Suprapubic skin (tissue), 4 donors: Measurements from ENCODE around the gene ZNF865. TPM values are rescaled to one million over a fixed set of nuclear protein-coding genes. Genes with fewer than 3 reads are reported as not detected.

ENCODE experiments used
- DNase-seq, 2 donors: peaks; one replicate each; pipeline ENCODE4 v3.0.0-alpha.2; 2019; ENCODE audit warnings: low spot score in 2 of 2
- H3K27ac ChIP-seq: fragments of 200-600 bp; sonication (generic); one replicate; pipeline ENCODE4 v1.5.1; 2019
- H3K27me3 ChIP-seq: fragments of 200-600 bp; sonication (generic); one replicate; pipeline ENCODE4 v1.5.1; 2019
- H3K36me3 ChIP-seq: fragments of 200-600 bp; sonication (generic); one replicate; pipeline ENCODE4 v1.5.1; 2019
- H3K4me1 ChIP-seq: fragments of 200-600 bp; sonication (generic); one replicate; pipeline ENCODE4 v1.5.1; 2019
- H3K4me3 ChIP-seq: fragments of 200-600 bp; sonication (generic); one replicate; pipeline ENCODE4 v1.5.1; 2019; ENCODE audit warnings: mild to moderate bottlenecking
- H3K9me3 ChIP-seq: fragments of 200-600 bp; sonication (generic); one replicate; pipeline ENCODE4 v1.5.1; 2019
- EP300 ChIP-seq: sonication (generic); formaldehyde crosslinking; IDR thresholded peaks from one replicate; pipeline ENCODE4 v1.6.1; 2017; ENCODE audit warnings: antibody characterized with exemption
- POLR2A ChIP-seq, 2 donors: fragments of 450-650 bp; IDR thresholded peaks; one replicate each; pipeline ENCODE4 v1.6.1; 2017; ENCODE audit warnings: antibody characterized with exemption in 2 of 2, mild to moderate bottlenecking in 2 of 2, moderate library complexity in 2 of 2
- POLR2AphosphoS5 ChIP-seq, 3 donors: sonication (generic); formaldehyde crosslinking; IDR thresholded peaks; one replicate each; pipeline ENCODE4 v1.6.1; 2017; ENCODE audit warnings: antibody characterized with exemption in 3 of 3
- WGBS: methylation state at CpG from one replicate; pipeline ENCODE4 v1.1.5; 2018; 5-methylcytosine and 5-hydroxymethylcytosine counted together
- total RNA-seq, 4 donors: library from RNA; depleted of rRNA; stranded (reverse); fragments of >200 nt; gene quantifications; one replicate each; pipeline ENCODE4 v1.1.0, GENCODE V29; 2016
- TF ChIP-seq, protein P1 (sequence below), 2 donors: fragments of 200-600 bp in 1 of 2; fragments of 450-650 bp in 1 of 2; sonication (generic) in 1 of 2; IDR thresholded peaks; one replicate each; pipeline ENCODE4 v1.5.1; 2016 to 2019; ENCODE audit warnings: antibody characterized with exemption in 2 of 2, mild to moderate bottlenecking in 1 of 2, moderate library complexity in 1 of 2

The ZNF865 gene
- total RNA-seq, 4 donors from 2014 or later: 7.6 to 14.2 (median 9.9) TPM

DNA sequence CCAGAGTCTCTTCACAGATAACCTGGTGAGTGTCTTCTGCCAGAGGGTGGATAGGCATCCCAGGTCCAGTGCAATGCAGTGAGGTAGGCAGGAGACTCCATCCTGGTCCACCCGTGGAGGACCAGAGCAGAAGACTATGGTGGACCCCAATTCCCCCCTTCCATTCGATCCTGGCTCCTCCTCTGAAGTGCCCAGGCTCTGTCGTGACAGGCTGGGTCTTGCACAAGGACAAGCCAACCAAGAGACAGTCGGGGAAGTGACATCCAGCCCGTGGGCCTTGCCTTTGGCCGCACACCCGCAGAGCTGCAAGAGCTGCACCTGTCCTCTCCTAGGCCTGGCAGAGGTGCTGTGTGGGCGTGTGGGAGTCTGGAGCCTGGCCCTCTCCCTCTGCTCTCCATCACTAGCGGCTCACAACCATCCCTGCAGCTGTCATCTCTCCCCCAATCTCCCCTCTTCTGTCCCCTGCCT, 15.8 kb downstream of the ZNF865 start:
- WGBS: 77% methylated on average over 4 of the region's 9 CpGs

DNA sequence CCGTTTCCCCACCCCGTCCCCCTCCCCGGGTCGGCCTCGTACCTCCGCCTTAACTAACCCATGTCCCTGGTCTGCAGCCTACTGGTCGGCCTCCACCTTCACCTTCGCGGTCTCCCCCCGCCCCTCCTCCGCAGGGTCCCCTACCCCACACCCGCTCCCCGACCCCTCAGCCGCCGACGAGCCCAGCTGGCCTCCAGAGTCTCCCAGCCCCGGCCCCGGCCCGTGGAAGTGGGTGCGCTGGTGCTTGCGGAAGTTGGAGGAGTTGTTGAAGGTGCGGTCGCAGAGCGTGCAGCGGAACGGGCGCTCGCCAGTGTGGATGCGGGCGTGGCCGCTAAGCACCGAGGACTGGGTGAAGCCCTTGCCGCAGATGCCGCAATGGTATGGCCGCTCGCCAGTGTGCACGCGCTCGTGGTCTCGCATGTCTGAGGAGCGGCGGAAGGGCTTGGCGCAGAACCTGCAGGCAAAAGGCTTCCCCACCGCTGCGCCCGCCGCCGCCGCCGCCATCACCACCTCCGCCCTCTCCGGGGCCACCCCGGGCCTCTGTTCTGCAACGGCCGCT, 16.3 kb downstream of the ZNF865 start:
- Histone ChIP-seq H3K36me3 (peaks cover 26% of the 10 kb centered on the region), H3K4me3 (no peak overlapping the region), H3K27ac (no peak overlapping the region), H3K9me3 (no peaks in the 10 kb centered on the region), H3K27me3 (no peaks in the 10 kb centered on the region), H3K4me1 (peaks cover 16% of the 10 kb centered on the region)
- TF ChIP-seq POLR2AphosphoS5 (IDR thresholded peaks at IDR 0.05) (no peak), POLR2A (IDR thresholded peaks at IDR 0.05) (no peak), EP300 (no peak)
- TF ChIP-seq, protein P1, sequence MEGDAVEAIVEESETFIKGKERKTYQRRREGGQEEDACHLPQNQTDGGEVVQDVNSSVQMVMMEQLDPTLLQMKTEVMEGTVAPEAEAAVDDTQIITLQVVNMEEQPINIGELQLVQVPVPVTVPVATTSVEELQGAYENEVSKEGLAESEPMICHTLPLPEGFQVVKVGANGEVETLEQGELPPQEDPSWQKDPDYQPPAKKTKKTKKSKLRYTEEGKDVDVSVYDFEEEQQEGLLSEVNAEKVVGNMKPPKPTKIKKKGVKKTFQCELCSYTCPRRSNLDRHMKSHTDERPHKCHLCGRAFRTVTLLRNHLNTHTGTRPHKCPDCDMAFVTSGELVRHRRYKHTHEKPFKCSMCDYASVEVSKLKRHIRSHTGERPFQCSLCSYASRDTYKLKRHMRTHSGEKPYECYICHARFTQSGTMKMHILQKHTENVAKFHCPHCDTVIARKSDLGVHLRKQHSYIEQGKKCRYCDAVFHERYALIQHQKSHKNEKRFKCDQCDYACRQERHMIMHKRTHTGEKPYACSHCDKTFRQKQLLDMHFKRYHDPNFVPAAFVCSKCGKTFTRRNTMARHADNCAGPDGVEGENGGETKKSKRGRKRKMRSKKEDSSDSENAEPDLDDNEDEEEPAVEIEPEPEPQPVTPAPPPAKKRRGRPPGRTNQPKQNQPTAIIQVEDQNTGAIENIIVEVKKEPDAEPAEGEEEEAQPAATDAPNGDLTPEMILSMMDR (IDR thresholded peaks at IDR 0.05): no peak
- WGBS: 95% methylated on average over 29 of the region's 55 CpGs
- DNase-seq: peak in 1 of 2 donors; percentile 67

More for the DNA sequence above, 15.8 kb downstream of the ZNF865 start:
- Histone ChIP-seq H3K9me3 (no peaks in the 10 kb centered on the region), H3K27me3 (no peaks in the 10 kb centered on the region), H3K27ac (no peak overlapping the region), H3K36me3 (peaks cover 31% of the 10 kb centered on the region), H3K4me1 (peaks cover 16% of the 10 kb centered on the region), H3K4me3 (no peak overlapping the region)
- TF ChIP-seq POLR2A (IDR thresholded peaks at IDR 0.05) (no peak), POLR2AphosphoS5 (IDR thresholded peaks at IDR 0.05) (no peak), EP300 (no peak)
- TF ChIP-seq, protein P1 (IDR thresholded peaks at IDR 0.05): no peak
- DNase-seq: peak in 1 of 2 donors; percentile 68

DNA sequence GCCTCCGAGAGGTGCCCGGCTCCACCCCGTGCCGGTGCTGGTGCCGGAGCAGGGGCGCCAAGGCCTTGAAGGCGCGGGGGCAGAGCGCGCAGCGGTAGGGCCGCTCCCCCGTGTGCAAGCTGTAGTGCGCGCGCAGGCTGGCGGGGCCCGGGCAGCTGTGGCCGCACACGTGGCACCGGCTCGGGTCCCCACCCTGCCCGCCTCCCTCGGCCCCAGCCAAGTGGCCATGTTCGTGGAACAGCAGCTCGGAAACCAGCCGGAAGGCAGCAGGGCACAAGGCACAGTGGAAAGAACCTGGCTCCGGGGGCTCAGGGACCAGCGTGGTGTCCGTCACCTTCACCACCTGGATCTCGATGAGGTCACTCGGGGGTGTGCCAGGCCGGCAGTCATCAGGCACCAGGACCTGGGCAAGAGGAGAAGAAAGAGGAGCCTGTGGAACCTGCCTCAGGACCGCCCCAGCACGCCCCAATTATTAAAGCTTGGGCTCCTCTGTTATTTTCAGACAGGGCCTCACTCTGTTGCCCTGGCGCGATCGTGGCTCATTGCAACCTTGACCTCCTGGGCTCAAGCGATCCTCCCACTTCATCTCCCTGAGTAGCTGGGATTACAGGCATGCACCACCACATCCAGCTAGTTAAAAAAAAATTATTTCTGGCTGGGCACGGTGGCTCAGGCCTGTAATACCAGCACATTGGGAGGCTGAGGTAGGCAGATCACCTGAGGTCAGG, 17.0 kb downstream of the ZNF865 start:
- H3K36me3 ChIP-seq: peaks cover 19% of the 10 kb centered on the region
- no peaks in the 10 kb centered on the region for H3K9me3 ChIP-seq
- DNase-seq: peak in 1 of 2 donors; percentile 67
- TF ChIP-seq, protein P1 (IDR thresholded peaks at IDR 0.05): no peak
- TF ChIP-seq EP300 (no peak), POLR2A (IDR thresholded peaks at IDR 0.05) (no peak), POLR2AphosphoS5 (IDR thresholded peaks at IDR 0.05) (no peak)
- 87% methylated on average over 21 of the region's 40 CpGs for WGBS
- H3K27ac ChIP-seq: no peak overlapping the region
- H3K4me1 ChIP-seq: peaks cover 16% of the 10 kb centered on the region
- no peaks in the 10 kb centered on the region for H3K27me3 ChIP-seq
- no peak overlapping the region for H3K4me3 ChIP-seq

DNA sequence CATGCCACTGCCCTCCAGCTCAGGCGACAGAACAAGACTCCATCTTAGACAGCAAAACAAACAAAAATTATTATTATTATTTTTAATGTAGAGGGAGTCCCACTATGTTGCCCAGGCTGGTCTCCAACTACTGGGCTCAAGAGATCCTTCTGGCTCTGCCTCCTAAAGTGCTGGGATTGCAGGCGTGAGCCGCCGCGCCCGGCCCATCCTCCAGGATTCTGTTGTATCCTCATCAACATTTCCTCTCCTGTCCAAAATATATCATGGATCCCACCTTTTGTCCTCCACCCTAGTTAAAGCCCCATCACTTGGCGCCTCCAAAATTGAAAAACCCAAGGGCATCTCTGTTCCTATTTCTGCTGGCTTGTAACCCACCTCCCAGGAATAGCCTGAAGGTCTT, 17.7 kb downstream of the ZNF865 start:
- TF ChIP-seq EP300: no peak
- no peak for TF ChIP-seq POLR2A (IDR thresholded peaks at IDR 0.05)
- no peak for TF ChIP-seq POLR2AphosphoS5 (IDR thresholded peaks at IDR 0.05)
- TF ChIP-seq, protein P1 (IDR thresholded peaks at IDR 0.05): no peak
- 95% methylated on average over 7 of the region's 7 CpGs for WGBS
- Histone ChIP-seq H3K9me3 (no peaks in the 10 kb centered on the region), H3K4me3 (no peak overlapping the region), H3K36me3 (peaks cover 14% of the 10 kb centered on the region), H3K27me3 (no peaks in the 10 kb centered on the region), H3K4me1 (peaks cover 16% of the 10 kb centered on the region), H3K27ac (no peak overlapping the region)
- DNase-seq: no peak

DNA sequence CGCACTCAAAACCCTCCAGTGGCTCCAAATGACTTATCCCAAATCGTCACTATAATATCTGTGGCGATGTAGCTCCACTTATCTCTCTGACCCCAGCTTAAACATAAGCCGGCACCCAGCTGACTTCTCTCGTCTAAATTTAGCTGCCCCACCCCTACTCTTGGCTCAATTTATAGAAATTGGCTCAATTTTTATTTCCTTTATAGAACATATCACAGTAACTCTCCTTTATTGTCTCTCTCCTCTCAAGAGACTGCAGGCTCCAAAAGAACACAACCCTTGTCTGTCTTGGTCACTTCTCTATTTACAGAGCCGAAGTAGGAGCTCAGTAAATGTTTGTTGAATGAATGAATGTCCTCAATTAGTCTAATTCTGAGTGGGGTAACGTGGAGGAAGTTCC, 18.1 kb downstream of the ZNF865 start:
- Histone ChIP-seq H3K4me1 (peaks cover 16% of the 10 kb centered on the region), H3K27me3 (no peaks in the 10 kb centered on the region), H3K4me3 (peak overlapping the region; percentile 62), H3K36me3 (peaks cover 14% of the 10 kb centered on the region), H3K9me3 (no peaks in the 10 kb centered on the region), H3K27ac (peak overlapping the region; percentile 4)
- TF ChIP-seq, protein P1 (IDR thresholded peaks at IDR 0.05): no peak
- TF ChIP-seq POLR2AphosphoS5 (IDR thresholded peaks at IDR 0.05) (no peak), EP300 (no peak), POLR2A (IDR thresholded peaks at IDR 0.05) (no peak)
- no peak for DNase-seq
- WGBS: 42% methylated on average over 7 of the region's 7 CpGs
